Hepatocyte (in vitro differentiated cells): ENCODE results near the gene SH3RF3. TPM values are rescaled to one million over a fixed set of nuclear protein-coding genes. Genes with fewer than 3 reads are reported as not detected.

ENCODE experiments used
- DNase-seq: peaks from one replicate; pipeline ENCODE4 v3.0.0-alpha.2; 2016; ENCODE audit warnings: low spot score
- H2AFZ ChIP-seq: fragments of 200-600 bp; sonication (generic); 2 replicates; pipeline ENCODE4 v1.6.0; 2016; ENCODE audit warnings: antibody characterized with exemption, mild to moderate bottlenecking
- H3K27ac ChIP-seq: fragments of 200-600 bp; sonication (generic); 2 replicates; pipeline ENCODE4 v1.5.1; 2016; ENCODE audit warnings: mild to moderate bottlenecking
- H3K27me3 ChIP-seq: fragments of 200-600 bp; sonication (generic); 2 replicates; pipeline ENCODE4 v1.6.1; 2016
- H3K36me3 ChIP-seq: fragments of 200-600 bp; sonication (generic); replicated peaks from 2 replicates; pipeline ENCODE4 v1.5.1; 2016; ENCODE audit warnings: low read depth; ENCODE audit not compliant: insufficient read depth
- H3K4me1 ChIP-seq: fragments of 200-600 bp; sonication (generic); 2 replicates; pipeline ENCODE4 v1.5.1; 2016; ENCODE audit warnings: mild to moderate bottlenecking, moderate library complexity; ENCODE audit not compliant: insufficient read depth
- H3K4me2 ChIP-seq: fragments of 200-600 bp; sonication (generic); 2 replicates; pipeline ENCODE4 v1.6.0; 2016
- H3K4me3 ChIP-seq: fragments of 200-600 bp; sonication (generic); 2 replicates; pipeline ENCODE4 v1.5.1; 2016; ENCODE audit warnings: mild to moderate bottlenecking
- H3K79me2 ChIP-seq: fragments of 200-600 bp; sonication (generic); 2 replicates; pipeline ENCODE4 v1.6.0; 2017; ENCODE audit warnings: mild to moderate bottlenecking
- H3K9me2 ChIP-seq: fragments of 200-600 bp; sonication (generic); replicated peaks from 2 replicates; pipeline ENCODE4 v1.6.0; 2017; ENCODE audit warnings: mild to moderate bottlenecking; ENCODE audit not compliant: insufficient read depth
- H3K9me3 ChIP-seq: fragments of 200-600 bp; sonication (generic); 2 replicates; pipeline ENCODE4 v1.5.1; 2016; ENCODE audit warnings: low read depth, mild to moderate bottlenecking
- H4K20me1 ChIP-seq: fragments of 200-600 bp; sonication (generic); 2 replicates; pipeline ENCODE4 v1.6.0; 2016; ENCODE audit warnings: mild to moderate bottlenecking; ENCODE audit not compliant: insufficient read depth, poor library complexity, severe bottlenecking
- EZH2 ChIP-seq: fragments of 200-600 bp; sonication (generic); IDR thresholded peaks from 2 replicates; pipeline ENCODE4 v1.6.1; 2016; ENCODE audit warnings: antibody characterized with exemption, mild to moderate bottlenecking, borderline replicate concordance
- EZH2phosphoT487 ChIP-seq: fragments of 200-600 bp; sonication (generic); IDR thresholded peaks from one replicate; pipeline ENCODE4 v1.6.1; 2018; ENCODE audit warnings: antibody characterized with exemption, mild to moderate bottlenecking, low read depth, moderate library complexity; ENCODE audit not compliant: unreplicated experiment, severe bottlenecking
- WGBS: methylation state at CpG from one replicate; pipeline ENCODE4 v1.1.6; 2016; ENCODE audit warnings: low lambda C conversion rate; ENCODE audit errors: missing lambda C conversion rate; 5-methylcytosine and 5-hydroxymethylcytosine counted together
- polyA plus RNA-seq: library from polyadenylated mRNA; unstranded; fragments of >200 nt; fragmentation: Nextera tagmentation; extraction: Ambion mirVana; gene quantifications from 2 replicates; pipeline ENCODE4 v1.2.1, GENCODE V29; 2016
- total RNA-seq: library from RNA; depleted of rRNA; stranded (reverse); fragments of >200 nt; gene quantifications from 2 replicates; pipeline ENCODE4 v1.2.3, GENCODE V29; 2014
- TF ChIP-seq, protein P1 (sequence below): fragments of 200-600 bp; sonication (generic); IDR thresholded peaks from 2 replicates; pipeline ENCODE4 v1.5.1; 2016; ENCODE audit warnings: antibody characterized with exemption, mild to moderate bottlenecking; ENCODE audit not compliant: poor library complexity

The SH3RF3 gene
- total and polyA plus RNA-seq, 2 experiments from 2014 or later: 1.9 to 2.1 TPM

GRCh38 chr2:109216332-109216731 is 87.3 kb downstream of the SH3RF3 start:
- Histone ChIP-seq H3K4me2 (no peak overlapping the region), H3K9me2 (no peaks in the 10 kb centered on the region), H3K27me3 (no peaks in the 10 kb centered on the region), H3K4me3 (no peak overlapping the region), H4K20me1 (no peaks in the 10 kb centered on the region), H3K4me1 (peaks cover 15% of the 10 kb centered on the region), H3K27ac (no peak overlapping the region), H3K79me2 (no peaks in the 10 kb centered on the region), H3K36me3 (no peaks in the 10 kb centered on the region), H3K9me3 (no peaks in the 10 kb centered on the region), H2AFZ (no peak overlapping the region)
- 69% methylated on average over 6 of the region's 6 CpGs for WGBS
- no peak for DNase-seq
- TF ChIP-seq EZH2phosphoT487 (no peak), EZH2 (no peak)
- TF ChIP-seq, protein P1, sequence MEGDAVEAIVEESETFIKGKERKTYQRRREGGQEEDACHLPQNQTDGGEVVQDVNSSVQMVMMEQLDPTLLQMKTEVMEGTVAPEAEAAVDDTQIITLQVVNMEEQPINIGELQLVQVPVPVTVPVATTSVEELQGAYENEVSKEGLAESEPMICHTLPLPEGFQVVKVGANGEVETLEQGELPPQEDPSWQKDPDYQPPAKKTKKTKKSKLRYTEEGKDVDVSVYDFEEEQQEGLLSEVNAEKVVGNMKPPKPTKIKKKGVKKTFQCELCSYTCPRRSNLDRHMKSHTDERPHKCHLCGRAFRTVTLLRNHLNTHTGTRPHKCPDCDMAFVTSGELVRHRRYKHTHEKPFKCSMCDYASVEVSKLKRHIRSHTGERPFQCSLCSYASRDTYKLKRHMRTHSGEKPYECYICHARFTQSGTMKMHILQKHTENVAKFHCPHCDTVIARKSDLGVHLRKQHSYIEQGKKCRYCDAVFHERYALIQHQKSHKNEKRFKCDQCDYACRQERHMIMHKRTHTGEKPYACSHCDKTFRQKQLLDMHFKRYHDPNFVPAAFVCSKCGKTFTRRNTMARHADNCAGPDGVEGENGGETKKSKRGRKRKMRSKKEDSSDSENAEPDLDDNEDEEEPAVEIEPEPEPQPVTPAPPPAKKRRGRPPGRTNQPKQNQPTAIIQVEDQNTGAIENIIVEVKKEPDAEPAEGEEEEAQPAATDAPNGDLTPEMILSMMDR: no peak

DNA sequence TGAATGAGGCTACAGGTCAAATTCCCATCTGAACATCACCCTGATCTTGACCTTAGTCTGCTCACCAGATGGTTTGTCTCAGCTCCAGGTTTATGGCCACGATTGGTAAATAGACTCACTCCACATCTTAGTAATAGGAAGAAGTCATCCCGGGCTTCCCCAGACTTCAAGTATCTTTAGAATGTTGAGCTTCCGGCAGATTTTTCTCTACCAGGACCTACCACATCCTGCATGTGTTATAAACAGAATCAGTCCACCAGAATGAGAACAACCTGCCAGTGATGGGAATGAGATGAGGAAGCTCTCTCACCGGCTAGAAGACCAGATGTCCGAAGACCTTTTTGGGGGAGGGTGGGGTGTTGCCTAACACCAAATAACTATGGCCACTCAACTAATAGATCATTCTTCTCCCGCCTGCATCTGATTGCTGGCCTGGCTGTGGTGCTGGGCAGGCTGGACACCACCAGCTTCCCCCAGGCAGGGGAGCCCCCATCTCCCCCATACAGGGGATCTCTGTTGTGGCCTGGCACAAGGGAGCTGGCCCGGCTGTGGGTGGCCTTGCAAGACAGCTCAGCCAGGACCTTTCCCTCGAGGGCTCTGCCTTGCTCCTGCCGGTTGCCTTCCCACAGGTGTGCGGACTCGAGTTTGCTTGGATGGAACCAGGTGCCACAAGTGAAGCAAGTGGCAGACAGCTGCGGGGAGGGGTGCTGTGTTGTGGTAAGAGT is 88.5 kb downstream of the SH3RF3 start:
- no peak for DNase-seq
- TF ChIP-seq EZH2phosphoT487 (no peak), EZH2 (no peak)
- TF ChIP-seq, protein P1: no peak
- Histone ChIP-seq H3K4me2 (no peak overlapping the region), H3K27ac (no peak overlapping the region), H3K4me1 (peaks cover 15% of the 10 kb centered on the region), H3K79me2 (no peaks in the 10 kb centered on the region), H3K9me2 (no peaks in the 10 kb centered on the region), H3K9me3 (no peaks in the 10 kb centered on the region), H3K4me3 (no peak overlapping the region), H3K36me3 (no peaks in the 10 kb centered on the region), H2AFZ (no peak overlapping the region), H3K27me3 (no peaks in the 10 kb centered on the region), H4K20me1 (no peaks in the 10 kb centered on the region)
- WGBS: 91% methylated on average over 12 of the region's 12 CpGs

DNA sequence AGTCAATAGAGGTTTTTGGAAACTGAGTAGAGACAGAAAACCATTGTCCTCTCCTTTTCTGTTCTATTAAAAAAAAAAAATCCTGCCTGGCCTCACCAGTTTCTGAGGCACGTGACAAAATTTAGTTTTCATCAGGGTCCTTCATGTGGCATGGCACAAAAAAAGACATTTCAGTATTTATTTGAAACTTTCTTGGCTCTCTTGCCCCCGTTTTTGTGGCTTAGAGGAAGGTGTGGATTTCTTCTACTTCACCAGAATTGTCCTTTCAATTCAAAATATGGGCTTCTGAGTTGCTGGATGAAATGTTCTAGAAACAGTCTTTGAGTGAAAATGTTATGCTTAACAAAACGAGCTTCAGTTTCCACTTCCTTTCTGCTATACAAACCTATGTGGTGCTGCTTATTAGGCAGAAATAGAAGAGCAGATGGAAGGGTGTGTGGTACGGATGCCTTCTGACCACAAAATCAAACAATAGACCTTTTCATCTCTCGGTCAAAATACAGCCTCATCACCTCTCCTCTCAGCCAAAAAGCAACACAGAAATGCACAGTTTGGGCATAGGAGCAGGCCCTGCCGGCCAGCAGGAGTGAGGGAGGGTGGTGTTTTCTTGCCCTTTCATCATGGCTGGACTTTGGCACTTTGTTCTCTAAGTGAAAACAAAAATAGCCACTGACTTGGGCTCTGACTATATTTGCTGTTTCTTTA is 89.2 kb downstream of the SH3RF3 start:
- H3K4me3 ChIP-seq: no peak overlapping the region
- H3K36me3 ChIP-seq: no peaks in the 10 kb centered on the region
- no peaks in the 10 kb centered on the region for H3K27me3 ChIP-seq
- H2AFZ ChIP-seq: no peak overlapping the region
- no peaks in the 10 kb centered on the region for H4K20me1 ChIP-seq
- peak overlapping the region; percentile 19 for H3K4me2 ChIP-seq
- peaks cover 15% of the 10 kb centered on the region for H3K4me1 ChIP-seq
- peak overlapping the region; percentile 29 for H3K27ac ChIP-seq
- TF ChIP-seq, protein P1: no peak
- no peak for TF ChIP-seq EZH2phosphoT487
- TF ChIP-seq EZH2: no peak
- no peaks in the 10 kb centered on the region for H3K9me2 ChIP-seq
- no peaks in the 10 kb centered on the region for H3K9me3 ChIP-seq
- no peaks in the 10 kb centered on the region for H3K79me2 ChIP-seq
- WGBS: 68% methylated on average over 6 of the region's 6 CpGs
- DNase-seq: no peak
